ENCODE results near the gene ZFAND4. TPM values are rescaled to one million over a fixed set of nuclear protein-coding genes. Genes with fewer than 3 reads are reported as not detected.

Gene ZFAND4
- total and polyA plus RNA-seq, 10 of the 15 experiments (the other 5 are each of a cell fraction or from before 2014, with no cell fraction given) = 4.7 to 20.8 (median 12.8) TPM

- TF ChIP-seq NFYA (IDR thresholded peaks at IDR 0.05; ENCODE audit: borderline replicate concordance, low read depth, low read length) (no peak), MEF2B (IDR thresholded peaks at IDR 0.05; ENCODE audit: partially characterized antibody, poor library complexity, severe bottlenecking) (peak; percentile 73), IRF3 (IDR thresholded peaks at IDR 0.05) (no peak), CEBPB (IDR thresholded peaks at IDR 0.05; ENCODE audit: borderline replicate concordance in 1 of 2, low read depth in 2 of 2, low read length in 2 of 2) (no peak), TCF3 (IDR thresholded peaks at IDR 0.05; ENCODE audit: borderline replicate concordance, insufficient read depth, low read depth, low read length) (peak; percentile 70; the same call in 1 of the 2 replicates), MXI1 (IDR thresholded peaks at IDR 0.05; ENCODE audit: low read depth, low read length) (peak; percentile 97), LARP7 (IDR thresholded peaks at IDR 0.05) (peak; percentile 88), POLR2AphosphoS2 (IDR thresholded peaks at IDR 0.05; ENCODE audit: low read depth, low read length) (no peak), NFXL1 (IDR thresholded peaks at IDR 0.05; ENCODE audit: borderline replicate concordance) (no peak), TCF7 (IDR thresholded peaks at IDR 0.05; ENCODE audit: borderline replicate concordance) (no peak), BCL11A (IDR thresholded peaks at IDR 0.05; ENCODE audit: low read depth, low read length) (no peak), POLR2AphosphoS5 (IDR thresholded peaks at IDR 0.05; ENCODE audit: low read length) (peak; percentile 37; the same call in 1 of the 2 replicates), ZNF274 (IDR thresholded peaks at IDR 0.05; ENCODE audit: insufficient read depth, insufficient read length) (no peak), NFYB (IDR thresholded peaks at IDR 0.05; ENCODE audit: insufficient read depth, low read depth, low read length) (no peak), PAX8 (IDR thresholded peaks at IDR 0.05) (no peak), SMAD5 (IDR thresholded peaks at IDR 0.05; ENCODE audit: low read depth) (no peak)
- TF ChIP-seq, protein P1, sequence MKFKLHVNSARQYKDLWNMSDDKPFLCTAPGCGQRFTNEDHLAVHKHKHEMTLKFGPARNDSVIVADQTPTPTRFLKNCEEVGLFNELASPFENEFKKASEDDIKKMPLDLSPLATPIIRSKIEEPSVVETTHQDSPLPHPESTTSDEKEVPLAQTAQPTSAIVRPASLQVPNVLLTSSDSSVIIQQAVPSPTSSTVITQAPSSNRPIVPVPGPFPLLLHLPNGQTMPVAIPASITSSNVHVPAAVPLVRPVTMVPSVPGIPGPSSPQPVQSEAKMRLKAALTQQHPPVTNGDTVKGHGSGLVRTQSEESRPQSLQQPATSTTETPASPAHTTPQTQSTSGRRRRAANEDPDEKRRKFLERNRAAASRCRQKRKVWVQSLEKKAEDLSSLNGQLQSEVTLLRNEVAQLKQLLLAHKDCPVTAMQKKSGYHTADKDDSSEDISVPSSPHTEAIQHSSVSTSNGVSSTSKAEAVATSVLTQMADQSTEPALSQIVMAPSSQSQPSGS (IDR thresholded peaks at IDR 0.05; ENCODE audit: low read length) = no peak
- TF ChIP-seq, protein P2, sequence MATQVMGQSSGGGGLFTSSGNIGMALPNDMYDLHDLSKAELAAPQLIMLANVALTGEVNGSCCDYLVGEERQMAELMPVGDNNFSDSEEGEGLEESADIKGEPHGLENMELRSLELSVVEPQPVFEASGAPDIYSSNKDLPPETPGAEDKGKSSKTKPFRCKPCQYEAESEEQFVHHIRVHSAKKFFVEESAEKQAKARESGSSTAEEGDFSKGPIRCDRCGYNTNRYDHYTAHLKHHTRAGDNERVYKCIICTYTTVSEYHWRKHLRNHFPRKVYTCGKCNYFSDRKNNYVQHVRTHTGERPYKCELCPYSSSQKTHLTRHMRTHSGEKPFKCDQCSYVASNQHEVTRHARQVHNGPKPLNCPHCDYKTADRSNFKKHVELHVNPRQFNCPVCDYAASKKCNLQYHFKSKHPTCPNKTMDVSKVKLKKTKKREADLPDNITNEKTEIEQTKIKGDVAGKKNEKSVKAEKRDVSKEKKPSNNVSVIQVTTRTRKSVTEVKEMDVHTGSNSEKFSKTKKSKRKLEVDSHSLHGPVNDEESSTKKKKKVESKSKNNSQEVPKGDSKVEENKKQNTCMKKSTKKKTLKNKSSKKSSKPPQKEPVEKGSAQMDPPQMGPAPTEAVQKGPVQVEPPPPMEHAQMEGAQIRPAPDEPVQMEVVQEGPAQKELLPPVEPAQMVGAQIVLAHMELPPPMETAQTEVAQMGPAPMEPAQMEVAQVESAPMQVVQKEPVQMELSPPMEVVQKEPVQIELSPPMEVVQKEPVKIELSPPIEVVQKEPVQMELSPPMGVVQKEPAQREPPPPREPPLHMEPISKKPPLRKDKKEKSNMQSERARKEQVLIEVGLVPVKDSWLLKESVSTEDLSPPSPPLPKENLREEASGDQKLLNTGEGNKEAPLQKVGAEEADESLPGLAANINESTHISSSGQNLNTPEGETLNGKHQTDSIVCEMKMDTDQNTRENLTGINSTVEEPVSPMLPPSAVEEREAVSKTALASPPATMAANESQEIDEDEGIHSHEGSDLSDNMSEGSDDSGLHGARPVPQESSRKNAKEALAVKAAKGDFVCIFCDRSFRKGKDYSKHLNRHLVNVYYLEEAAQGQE (IDR thresholded peaks at IDR 0.05; ENCODE audit: low read depth, low read length) = no peak
- TF ChIP-seq, protein P3, sequence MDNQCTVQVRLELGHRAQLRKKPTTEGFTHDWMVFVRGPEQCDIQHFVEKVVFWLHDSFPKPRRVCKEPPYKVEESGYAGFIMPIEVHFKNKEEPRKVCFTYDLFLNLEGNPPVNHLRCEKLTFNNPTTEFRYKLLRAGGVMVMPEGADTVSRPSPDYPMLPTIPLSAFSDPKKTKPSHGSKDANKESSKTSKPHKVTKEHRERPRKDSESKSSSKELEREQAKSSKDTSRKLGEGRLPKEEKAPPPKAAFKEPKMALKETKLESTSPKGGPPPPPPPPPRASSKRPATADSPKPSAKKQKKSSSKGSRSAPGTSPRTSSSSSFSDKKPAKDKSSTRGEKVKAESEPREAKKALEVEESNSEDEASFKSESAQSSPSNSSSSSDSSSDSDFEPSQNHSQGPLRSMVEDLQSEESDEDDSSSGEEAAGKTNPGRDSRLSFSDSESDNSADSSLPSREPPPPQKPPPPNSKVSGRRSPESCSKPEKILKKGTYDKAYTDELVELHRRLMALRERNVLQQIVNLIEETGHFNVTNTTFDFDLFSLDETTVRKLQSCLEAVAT (IDR thresholded peaks at IDR 0.05) = no peak
These were observed 78.1 kb downstream of the ZFAND4 start (continued) for GRCh38 chr10:45594276-45595157.
